Natural killer cell treated with Interleukin-12 subunit alpha and Interleukin-12 subunit beta and Interleukin-15 and Interleukin-18, amount 100 ng/mL, for 72 hours (primary cell): ENCODE results near the gene WDFY1. TPM values are rescaled to one million over a fixed set of nuclear protein-coding genes. Genes with fewer than 3 reads are reported as not detected.

Source experiments
- ATAC-seq, 2 donors: fragments of 150-1000 bp; cut with Tn5 transposase in 1 of 2; sonication (Bioruptor Pico), chemical (Tn5 transposase) in 1 of 2; 2 replicates each; pipeline ENCODE4 v1.10.0; 2021
- DNase-seq: peaks from one replicate; pipeline ENCODE4 v3.0.0; 2022; ENCODE audit warnings: low spot score
- H3K27ac Mint-ChIP-seq, 2 donors: 1 replicate in 1 of 2; 2 replicates in 1 of 2; pipeline ENCODE4 v1.8.0; 2022; ENCODE audit warnings: mixed read lengths in 2 of 2, mild to moderate bottlenecking in 1 of 2, moderate library complexity in 1 of 2
- H3K27me3 Mint-ChIP-seq, 2 donors: 1 replicate in 1 of 2; 2 replicates in 1 of 2; pipeline ENCODE4 v1.8.0; 2022; ENCODE audit warnings: mixed read lengths in 2 of 2
- H3K36me3 Mint-ChIP-seq: one replicate; pipeline ENCODE4 v1.8.0; 2022; ENCODE audit warnings: mixed read lengths
- H3K4me1 Mint-ChIP-seq, 2 donors: 1 replicate in 1 of 2; 2 replicates in 1 of 2; pipeline ENCODE4 v1.8.0; 2022; ENCODE audit warnings: low read depth in 2 of 2, mixed read lengths in 2 of 2, mild to moderate bottlenecking in 1 of 2
- H3K4me3 Mint-ChIP-seq: one replicate; pipeline ENCODE4 v1.8.0; 2022; ENCODE audit warnings: mixed read lengths
- H3K9me3 Mint-ChIP-seq: 2 replicates; pipeline ENCODE4 v1.8.0; 2022; ENCODE audit warnings: mixed read lengths
- total RNA-seq, 2 donors: library from RNA; stranded (reverse); gene quantifications; one replicate each; pipeline ENCODE4 v1.2.3, GENCODE V29; 2022

The WDFY1 gene
- total RNA-seq, 2 donors from 2014 or later = 12.0 to 20.3 TPM

- Mint-ChIP-seq H3K4me1 (peaks cover 0 to 4% of the 10 kb centered on the region in 2 donors), H3K36me3 (no peaks in the 10 kb centered on the region), H3K9me3 (no peaks in the 10 kb centered on the region), H3K4me3 (no peak overlapping the region), H3K27me3 (no peaks in the 10 kb centered on the region), H3K27ac (no peak overlapping the region)
- ATAC-seq (no peak), DNase-seq (no peak)
Measured at GRCh38 chr2:223972656-223973102, 27.5 kb upstream of the WDFY1 start.

- no peak overlapping the region for H3K27ac Mint-ChIP-seq
- H3K36me3 Mint-ChIP-seq = no peaks in the 10 kb centered on the region
- DNase-seq (no peak), ATAC-seq (no peak)
- H3K9me3 Mint-ChIP-seq = no peaks in the 10 kb centered on the region
- no peak overlapping the region for H3K4me3 Mint-ChIP-seq
- no peaks in the 10 kb centered on the region for H3K27me3 Mint-ChIP-seq
- peaks cover 0 to 4% of the 10 kb centered on the region in 2 donors for H3K4me1 Mint-ChIP-seq
Measured at GRCh38 chr2:223971731-223972130, 26.6 kb upstream of the WDFY1 start.

GRCh38 chr2:223970343-223971128, 25.4 kb upstream of the WDFY1 start:
- H3K27ac Mint-ChIP-seq = peak overlapping the region in 1 of 2 donors; percentile 25
- H3K9me3 Mint-ChIP-seq = no peaks in the 10 kb centered on the region
- no peak overlapping the region for H3K4me3 Mint-ChIP-seq
- H3K4me1 Mint-ChIP-seq = peaks cover 0 to 4% of the 10 kb centered on the region in 2 donors
- no peaks in the 10 kb centered on the region for H3K36me3 Mint-ChIP-seq
- ATAC-seq (peak; percentile 57 to 58), DNase-seq (no peak)
- H3K27me3 Mint-ChIP-seq = no peaks in the 10 kb centered on the region

- no peak overlapping the region for H3K4me3 Mint-ChIP-seq
- H3K9me3 Mint-ChIP-seq = no peaks in the 10 kb centered on the region
- no peaks in the 10 kb centered on the region for H3K27me3 Mint-ChIP-seq
- no peak overlapping the region for H3K27ac Mint-ChIP-seq
- peaks cover 0 to 4% of the 10 kb centered on the region in 2 donors for H3K4me1 Mint-ChIP-seq
- H3K36me3 Mint-ChIP-seq = no peaks in the 10 kb centered on the region
- DNase-seq (no peak), ATAC-seq (no peak)
Measured at GRCh38 chr2:223969856-223970255, 24.7 kb upstream of the WDFY1 start.

GRCh38 chr2:223969315-223969714, 24.2 kb upstream of the WDFY1 start:
- DNase-seq = no peak
- H3K9me3 Mint-ChIP-seq = no peaks in the 10 kb centered on the region
- no peak overlapping the region for H3K27ac Mint-ChIP-seq
- H3K27me3 Mint-ChIP-seq = no peaks in the 10 kb centered on the region
- no peaks in the 10 kb centered on the region for H3K36me3 Mint-ChIP-seq
- peaks cover 0 to 4% of the 10 kb centered on the region in 2 donors for H3K4me1 Mint-ChIP-seq
- no peak overlapping the region for H3K4me3 Mint-ChIP-seq
- no peak for ATAC-seq

- no peaks in the 10 kb centered on the region for H3K9me3 Mint-ChIP-seq
- H3K27ac Mint-ChIP-seq = no peak overlapping the region
- H3K4me1 Mint-ChIP-seq = peaks cover 0 to 4% of the 10 kb centered on the region in 2 donors
- DNase-seq (no peak), ATAC-seq (no peak)
- no peaks in the 10 kb centered on the region for H3K36me3 Mint-ChIP-seq
- no peak overlapping the region for H3K4me3 Mint-ChIP-seq
- H3K27me3 Mint-ChIP-seq = no peaks in the 10 kb centered on the region
Measured at GRCh38 chr2:223967981-223968380, 22.8 kb upstream of the WDFY1 start.

GRCh38 chr2:223959688-223960087, 14.6 kb upstream of the WDFY1 start:
- peaks cover 35 to 57% of the 10 kb centered on the region in 2 donors for H3K4me1 Mint-ChIP-seq
- H3K9me3 Mint-ChIP-seq = no peaks in the 10 kb centered on the region
- no peak overlapping the region for H3K27ac Mint-ChIP-seq
- DNase-seq (no peak), ATAC-seq (no peak)
- H3K27me3 Mint-ChIP-seq = no peaks in the 10 kb centered on the region
- H3K4me3 Mint-ChIP-seq = peak overlapping the region; percentile 51
- H3K36me3 Mint-ChIP-seq = peaks cover 9% of the 10 kb centered on the region

- Mint-ChIP-seq H3K36me3 (peaks cover 9% of the 10 kb centered on the region), H3K4me1 (peaks cover 34 to 56% of the 10 kb centered on the region in 2 donors), H3K9me3 (no peaks in the 10 kb centered on the region), H3K27me3 (no peaks in the 10 kb centered on the region), H3K27ac (peak within 1 kb of the TSS; percentile 93 to 97), H3K4me3 (peak within 1 kb of the TSS; percentile 97)
- ATAC-seq = peak; percentile 100
- DNase-seq = peak; percentile 97
Measured at GRCh38 chr2:223957092-223957851, 12.1 kb upstream of the WDFY1 start, which contains the start of gene MRPL44. Gene MRPL44 (plus strand): TSS chr2:223957463. CDS start chr2:223957473, 10 bp downstream.

GRCh38 chr2:223956300-223956699, 11.2 kb upstream of the WDFY1 start:
- ATAC-seq (no peak), DNase-seq (no peak)
- Mint-ChIP-seq H3K36me3 (peaks cover 9% of the 10 kb centered on the region), H3K9me3 (no peaks in the 10 kb centered on the region), H3K27me3 (no peaks in the 10 kb centered on the region), H3K4me3 (peak overlapping the region; percentile 97), H3K27ac (peak overlapping the region; percentile 93 to 97), H3K4me1 (peaks cover 24 to 46% of the 10 kb centered on the region in 2 donors)

GRCh38 chr2:223954401-223954800, 9.3 kb upstream of the WDFY1 start:
- no peak overlapping the region for H3K4me3 Mint-ChIP-seq
- H3K36me3 Mint-ChIP-seq = peaks cover 4% of the 10 kb centered on the region
- no peaks in the 10 kb centered on the region for H3K27me3 Mint-ChIP-seq
- H3K4me1 Mint-ChIP-seq = peaks cover 10 to 27% of the 10 kb centered on the region in 2 donors
- no peak overlapping the region for H3K27ac Mint-ChIP-seq
- H3K9me3 Mint-ChIP-seq = no peaks in the 10 kb centered on the region
- ATAC-seq = no peak
- no peak for DNase-seq

- DNase-seq = no peak
- H3K27me3 Mint-ChIP-seq = peaks cover 6% of the 10 kb centered on the region in 2 donors
- no peak overlapping the region for H3K27ac Mint-ChIP-seq
- H3K36me3 Mint-ChIP-seq = no peaks in the 10 kb centered on the region
- no peaks in the 10 kb centered on the region for H3K9me3 Mint-ChIP-seq
- no peak overlapping the region for H3K4me3 Mint-ChIP-seq
- H3K4me1 Mint-ChIP-seq = peaks cover 7 to 15% of the 10 kb centered on the region in 2 donors
- ATAC-seq = no peak
Measured at GRCh38 chr2:223952280-223952968, 7.3 kb upstream of the WDFY1 start.

- Mint-ChIP-seq H3K9me3 (no peaks in the 10 kb centered on the region), H3K27me3 (peaks cover 6% of the 10 kb centered on the region in 2 donors), H3K4me1 (peaks cover 7 to 13% of the 10 kb centered on the region in 2 donors), H3K27ac (peak overlapping the region in 1 of 2 donors; percentile 11), H3K4me3 (no peak overlapping the region), H3K36me3 (no peaks in the 10 kb centered on the region)
- DNase-seq (no peak), ATAC-seq (no peak)
Measured at GRCh38 chr2:223950448-223951347, 5.6 kb upstream of the WDFY1 start.
